ENCODE measurements around the gene PLA1A.

- TF ChIP-seq POLR2AphosphoS5 (IDR thresholded peaks at IDR 0.05; ENCODE audit: low read depth, low read length) = no peak
- TF ChIP-seq SIN3A (IDR thresholded peaks at IDR 0.05; ENCODE audit: borderline replicate concordance, insufficient read depth, low read length) = no peak
- no peak for TF ChIP-seq REST (IDR thresholded peaks at IDR 0.05; ENCODE audit: insufficient read depth in 1 of 2, low read depth in 2 of 2, low read length in 2 of 2)
- no peak for TF ChIP-seq TAF1 (IDR thresholded peaks at IDR 0.05; ENCODE audit: borderline replicate concordance, insufficient read depth, low read length)
- TF ChIP-seq FOXP2 (optimal IDR thresholded peaks at IDR 0.05; ENCODE audit: borderline replicate concordance, extremely low read depth, extremely low read length, insufficient read depth) = no peak
Observed at GRCh38 chr3:119636891-119637611, 39.4 kb downstream of the PLA1A start.
